Measurements from ENCODE around the gene ST6GAL2. TPM values are rescaled to one million over a fixed set of nuclear protein-coding genes. Genes with fewer than 3 reads are reported as not detected.

The ST6GAL2 gene
- total and polyA plus RNA-seq, 2 of the 8 experiments (the other 6 are each of a cell fraction or from before 2014, with no cell fraction given) = 2.7 to 17.5 TPM

DNA sequence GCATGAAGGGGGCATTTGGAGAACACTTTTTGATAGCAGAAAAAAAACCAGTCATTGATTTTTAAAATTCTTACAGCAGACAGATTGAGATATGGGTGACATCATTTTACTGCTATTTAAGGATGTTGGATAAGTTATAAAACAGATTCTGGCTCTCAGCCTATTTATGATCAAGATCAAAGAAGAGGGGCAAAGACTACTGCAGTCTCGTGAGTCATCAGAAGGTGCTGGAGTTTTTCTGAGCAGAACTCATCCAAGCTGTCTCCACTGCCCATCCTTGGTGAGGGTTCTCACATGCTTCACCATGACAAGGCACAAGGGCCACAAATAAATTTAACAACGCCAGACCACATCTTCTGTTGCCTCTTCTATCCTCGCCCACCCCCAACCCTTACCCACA lies 58.8 kb downstream of the ST6GAL2 start:
- no peak overlapping the region for H2BK120ac ChIP-seq (replicated peaks; ENCODE audit: low read depth, low read length)
- no peak overlapping the region for H2BK12ac ChIP-seq (ENCODE audit: low read depth, low read length)
- H2AK5ac ChIP-seq (ENCODE audit: low read depth, low read length) = no peak overlapping the region
- 93% methylated on average over 3 of the region's 3 CpGs; no CpG with 5 or more reads in 1 of the 2 experiments for WGBS, 2 experiments (ENCODE audit: extremely low coverage in 1 of 2, insufficient coverage in 1 of 2, insufficient read length in 1 of 2, insufficient replicate concordance in 2 of 2, low coverage in 1 of 2, low lambda C conversion rate in 2 of 2, missing lambda C conversion rate in 1 of 2)
- no peaks in the 10 kb centered on the region for H3K23me2 ChIP-seq (ENCODE audit: low read depth, low read length)
- no peaks in the 10 kb centered on the region for H3K79me2 ChIP-seq (ENCODE audit: control insufficient read depth in 1 of 2, insufficient read depth in 2 of 2, low read length in 2 of 2)
- no peak for TF ChIP-seq ZNF274 (IDR thresholded peaks at IDR 0.05; ENCODE audit: borderline replicate concordance, extremely low read depth, low read length)
- TF ChIP-seq CBX8 (IDR thresholded peaks at IDR 0.05; ENCODE audit: borderline replicate concordance, low read depth, low read length) = no peak
- TF ChIP-seq EP300 (IDR thresholded peaks at IDR 0.05; ENCODE audit: borderline replicate concordance in 1 of 2, low read depth in 2 of 2, low read length in 2 of 2) = no peak
- no peak for TF ChIP-seq TBP (IDR thresholded peaks at IDR 0.05; ENCODE audit: low read depth, low read length)
- no peaks in the 10 kb centered on the region for H3K79me1 ChIP-seq (ENCODE audit: low read depth, low read length)
- CTCF ChIA-PET (ENCODE audit: partially characterized antibody) = interaction anchor here (1.2 kb wide), 1 partner anchor 136 kb away, joined by 3 read pairs; no protein-coding TSS in a partner anchor
- no peak overlapping the region for H2BK5ac ChIP-seq (ENCODE audit: low read depth, low read length)
- no peak overlapping the region for H4K8ac ChIP-seq (ENCODE audit: extremely low read depth, insufficient read depth, low read length)
- no peaks in the 10 kb centered on the region for H3K27me3 ChIP-seq (replicated peaks in 1 of 4; ENCODE audit: control insufficient read depth in 3 of 4, extremely low read depth in 1 of 4, insufficient read depth in 3 of 4, low read length in 3 of 4)
- no peak overlapping the region for H3K14ac ChIP-seq (ENCODE audit: insufficient read length)
- no peak for FAIRE-seq
- no peak overlapping the region for H4K5ac ChIP-seq (ENCODE audit: insufficient read length, low read depth, low read length)
- H2BK15ac ChIP-seq (ENCODE audit: low read length) = no peak overlapping the region
- peaks cover 0 to 2% of the 10 kb centered on the region in 2 experiments; a peak in 1 of 4 replicates for H3K9me3 ChIP-seq (ENCODE audit: insufficient read depth in 2 of 2, low read depth in 1 of 2, low read length in 1 of 2)
- H3K9ac ChIP-seq (replicated peaks in 1 of 4; ENCODE audit: extremely low read depth in 1 of 4, low read depth in 3 of 4, low read length in 3 of 4) = no peak overlapping the region
- H3K36me3 ChIP-seq (ENCODE audit: control insufficient read depth in 2 of 4, insufficient read depth in 4 of 4, low read length in 3 of 4) = peaks cover 0 to 7% (median 3%) of the 10 kb centered on the region in 4 experiments; a peak in 5 of 8 replicates
- no peak overlapping the region for H2AFZ ChIP-seq (ENCODE audit: low read length)
- no peak overlapping the region for H3K4me3 ChIP-seq (ENCODE audit: extremely low read depth in 1 of 4, insufficient read depth in 2 of 4, low read depth in 3 of 4, low read length in 4 of 4)
- H3K4ac ChIP-seq (replicated peaks; ENCODE audit: insufficient read length, low read depth, low read length) = no peak overlapping the region
- H3K27ac ChIP-seq (ENCODE audit: low read depth, low read length) = no peak overlapping the region
- no peak overlapping the region for H3K23ac ChIP-seq (ENCODE audit: insufficient read length)
- no peak for DNase-seq (ENCODE audit: low read depth in 1 of 2, low spot score in 2 of 2)
- no peak overlapping the region for H4K91ac ChIP-seq (replicated peaks; ENCODE audit: insufficient read length, low read length)
- no peaks in the 10 kb centered on the region for H3K4me1 ChIP-seq (replicated peaks in 1 of 4; ENCODE audit: control insufficient read depth in 3 of 4, insufficient read depth in 4 of 4, low read length in 3 of 4)
- H3K56ac ChIP-seq (replicated peaks; ENCODE audit: insufficient read length, low read depth, low read length) = no peak overlapping the region
- no peaks in the 10 kb centered on the region for H4K20me1 ChIP-seq (replicated peaks in 1 of 2; ENCODE audit: control insufficient read depth in 1 of 2, insufficient read depth in 2 of 2, low read length in 2 of 2)
- H2BK20ac ChIP-seq (ENCODE audit: low read length) = no peak overlapping the region
- POLR2A ChIA-PET (ENCODE audit: partially characterized antibody) = no interaction called here
- H3K18ac ChIP-seq (ENCODE audit: extremely low read depth, low read length) = no peak overlapping the region
- H3K4me2 ChIP-seq (ENCODE audit: insufficient read depth in 1 of 2, low read depth in 2 of 2, low read length in 2 of 2) = no peak overlapping the region

All from H1 (cell line).